ENCODE results near the gene PAXX. TPM values are rescaled to one million over a fixed set of nuclear protein-coding genes. Genes with fewer than 3 reads are reported as not detected.

Gene PAXX
- total RNA-seq, 6 donors from 2014 or later: 41.8 to 150 (median 52.8) TPM

GRCh38 chr9:136988872-136989271 lies 3.4 kb upstream of the PAXX start:
- Histone ChIP-seq H3K27me3 (peaks cover 0 to 18% (median 13%) of the 10 kb centered on the region in 4 donors), H3K9me3 (no peaks in the 10 kb centered on the region), H3K36me3 (peaks cover 0 to 2% (median under 1%) of the 10 kb centered on the region in 4 donors), H3K27ac (no peak overlapping the region), H3K4me1 (peaks cover 22 to 36% (median 23%) of the 10 kb centered on the region in 4 donors), H3K4me3 (no peak overlapping the region)
- DNase-seq: no peak
- 95 to 96% methylated on average over 4 of the region's 4 CpGs for WGBS, 2 donors
- TF ChIP-seq POLR2AphosphoS5 (IDR thresholded peaks at IDR 0.05) (no peak), CTCF (IDR thresholded peaks at IDR 0.05) (no peak), POLR2A (IDR thresholded peaks at IDR 0.05) (no peak), EP300 (IDR thresholded peaks at IDR 0.05) (no peak)
- no peak for ATAC-seq (ENCODE audit: low FRiP score in 2 of 2)

- DNase-seq: no peak
- Histone ChIP-seq H3K27ac (peak overlapping the region in 2 of 4 donors; percentile 2 to 92), H3K36me3 (peaks cover 0 to 12% (median 5%) of the 10 kb centered on the region in 4 donors), H3K27me3 (peaks cover 0 to 6% (median 5%) of the 10 kb centered on the region in 4 donors), H3K9me3 (no peaks in the 10 kb centered on the region), H3K4me3 (no peak overlapping the region), H3K4me1 (peaks cover 31 to 45% (median 33%) of the 10 kb centered on the region in 4 donors)
- TF ChIP-seq POLR2A (IDR thresholded peaks at IDR 0.05) (no peak), CTCF (IDR thresholded peaks at IDR 0.05) (no peak), EP300 (IDR thresholded peaks at IDR 0.05) (no peak), POLR2AphosphoS5 (IDR thresholded peaks at IDR 0.05) (no peak)
- WGBS, 2 donors: 61 to 80% methylated on average over 7 to 10 of the region's 10 CpGs
- ATAC-seq (ENCODE audit: low FRiP score in 2 of 2): no peak
Observed at GRCh38 chr9:136990242-136990911, 1.8 kb upstream of the PAXX start.

- H3K9me3 ChIP-seq: no peaks in the 10 kb centered on the region
- H3K4me1 ChIP-seq: peaks cover 51 to 66% (median 55%) of the 10 kb centered on the region in 4 donors
- 62 to 89% methylated on average over 5 to 12 of the region's 18 CpGs for WGBS, 2 donors
- peak overlapping the region; percentile 83 to 93 (median 88) for H3K27ac ChIP-seq
- ATAC-seq (ENCODE audit: low FRiP score in 2 of 2) (no peak), DNase-seq (no peak)
- H3K4me3 ChIP-seq: peak overlapping the region; percentile 69 to 90 (median 83)
- H3K27me3 ChIP-seq: no peaks in the 10 kb centered on the region
- H3K36me3 ChIP-seq: peaks cover 0 to 12% (median 5%) of the 10 kb centered on the region in 4 donors
- TF ChIP-seq POLR2A (IDR thresholded peaks at IDR 0.05) (no peak), CTCF (IDR thresholded peaks at IDR 0.05) (no peak)
Observed at GRCh38 chr9:136992819-136993369, 672 bp downstream of the PAXX start.

- no peaks in the 10 kb centered on the region for H3K9me3 ChIP-seq
- H3K27ac ChIP-seq: peak overlapping the region in 2 of 4 donors; percentile 83 to 93
- no peak for ATAC-seq (ENCODE audit: low FRiP score in 2 of 2)
- DNase-seq: peak in 1 of 2 donors; percentile 83
- peak overlapping the region in 1 of 4 donors; percentile 46 for H3K4me3 ChIP-seq
- WGBS, 2 donors: 78 to 91% methylated on average over 26 to 46 of the region's 54 CpGs
- H3K27me3 ChIP-seq: no peaks in the 10 kb centered on the region
- TF ChIP-seq EP300 (IDR thresholded peaks at IDR 0.05) (no peak), POLR2A (IDR thresholded peaks at IDR 0.05) (no peak), CTCF (IDR thresholded peaks at IDR 0.05) (no peak), POLR2AphosphoS5 (IDR thresholded peaks at IDR 0.05) (no peak)
- H3K4me1 ChIP-seq: peaks cover 58 to 81% (median 59%) of the 10 kb centered on the region in 4 donors
- peaks cover 0 to 12% (median 5%) of the 10 kb centered on the region in 4 donors for H3K36me3 ChIP-seq
Observed at GRCh38 chr9:136994180-136994887, 2.1 kb downstream of the PAXX start.
